Measurements from ENCODE around the gene TBL1XR1.

The TBL1XR1 gene

GRCh38 chr3:177106184-177106583 is 91.1 kb downstream of the TBL1XR1 start:
- no peak for DNase-seq

GRCh38 chr3:177105623-177106022 is 91.7 kb downstream of the TBL1XR1 start:
- DNase-seq: no peak

GRCh38 chr3:177104299-177104992 is 92.8 kb downstream of the TBL1XR1 start:
- DNase-seq: no peak

- no peak for DNase-seq
These were observed 94.7 kb downstream of the TBL1XR1 start for GRCh38 chr3:177102553-177102952.

- DNase-seq: no peak
These were observed 98.7 kb downstream of the TBL1XR1 start for GRCh38 chr3:177098551-177098950.

DNA sequence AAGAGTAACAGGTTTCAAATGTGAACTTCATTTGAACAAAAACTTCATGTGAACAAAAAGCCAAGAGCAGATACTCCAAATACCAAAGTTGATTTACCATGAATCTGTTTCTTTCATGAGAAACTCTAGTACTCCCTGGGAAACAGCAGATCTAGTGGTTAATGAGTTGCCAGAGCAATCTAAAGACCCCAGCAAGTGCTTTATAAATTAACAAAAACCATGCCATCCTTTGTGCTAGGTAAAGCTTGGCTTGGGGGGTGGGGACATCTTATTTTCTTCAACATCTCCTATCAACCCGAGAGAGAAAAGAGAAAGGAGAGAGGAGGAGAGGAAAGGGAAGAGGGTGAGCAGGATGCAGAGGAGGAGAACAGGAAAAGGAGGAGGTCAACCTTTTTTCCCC is 100.7 kb downstream of the TBL1XR1 start:
- no peak for DNase-seq

DNA sequence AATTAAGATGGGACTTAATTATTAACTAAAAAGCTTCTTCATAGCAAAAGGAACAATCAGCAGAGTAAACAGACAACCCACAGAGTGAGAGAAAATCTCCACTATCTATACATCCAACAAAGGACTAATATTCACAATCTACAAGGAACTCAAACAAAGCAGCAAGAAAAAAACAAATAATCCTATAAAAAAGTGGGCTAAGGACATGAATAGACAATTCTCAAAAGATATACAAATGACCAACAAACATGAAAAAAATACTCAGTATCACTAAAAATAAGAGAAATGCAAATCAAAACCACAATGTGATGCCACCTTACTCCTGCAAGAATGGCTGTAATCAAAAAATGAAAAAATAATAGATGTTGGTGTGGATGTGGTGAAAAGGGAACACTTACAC is 103.3 kb downstream of the TBL1XR1 start:
- no peak for DNase-seq

DNA sequence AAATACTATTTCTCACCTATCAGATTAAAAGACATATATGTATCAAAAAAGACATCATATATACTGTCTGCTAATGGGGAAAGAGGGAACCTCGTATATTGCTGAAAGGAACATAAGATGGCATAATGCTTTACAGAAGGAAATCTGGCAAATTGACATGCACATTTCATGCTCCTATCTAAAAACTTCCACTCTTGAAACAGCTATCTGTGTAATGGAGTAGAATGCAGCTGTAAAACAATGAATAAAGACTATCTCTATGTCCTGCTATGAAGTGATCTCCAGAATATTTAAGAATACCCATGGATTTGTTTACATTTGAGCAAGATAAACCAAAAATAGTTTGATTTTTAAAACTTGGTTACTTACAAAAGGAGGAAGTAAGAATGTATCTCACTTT is 107.4 kb downstream of the TBL1XR1 start:
- DNase-seq: no peak

DNA sequence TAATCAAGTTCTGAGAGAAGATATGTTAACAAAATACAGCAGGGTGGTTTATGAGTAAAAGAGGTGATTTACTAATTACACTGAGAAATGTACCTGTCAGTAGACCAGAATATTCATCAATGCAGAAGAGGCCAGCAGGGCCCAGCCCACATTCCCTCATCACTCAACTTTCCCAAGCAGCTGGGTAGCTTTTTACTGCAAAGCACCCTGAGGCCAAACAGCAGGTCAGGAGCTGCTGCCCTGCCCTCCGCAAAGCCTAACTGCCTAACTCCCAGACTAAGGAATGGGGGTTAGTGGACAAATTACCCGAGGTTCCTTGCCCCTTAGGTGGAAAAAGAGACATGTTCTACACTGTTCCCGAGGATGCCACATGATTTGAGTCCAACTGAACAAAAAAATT is 108.2 kb downstream of the TBL1XR1 start:
- DNase-seq: no peak

DNA sequence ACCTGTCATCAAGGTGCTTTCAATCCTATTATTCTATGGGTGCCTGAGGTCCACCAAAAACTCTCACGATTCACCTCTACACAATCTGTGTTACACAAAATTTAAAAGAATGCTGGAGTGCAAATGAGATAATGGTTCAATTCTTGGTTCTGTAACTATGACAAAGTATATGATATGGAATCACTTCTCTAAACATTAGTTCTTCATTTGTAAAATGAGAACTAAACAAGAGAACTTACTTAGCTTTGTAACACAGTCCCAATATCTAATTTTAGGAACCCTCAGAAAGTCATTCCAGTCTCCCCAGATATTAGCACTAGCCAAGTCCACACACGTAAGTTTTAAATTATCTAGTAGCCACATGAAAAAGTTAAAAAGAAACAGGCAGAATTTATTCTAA is 111.5 kb downstream of the TBL1XR1 start:
- DNase-seq: no peak

GRCh38 chr3:177084616-177085015 is 112.7 kb downstream of the TBL1XR1 start:
- DNase-seq: no peak

DNA sequence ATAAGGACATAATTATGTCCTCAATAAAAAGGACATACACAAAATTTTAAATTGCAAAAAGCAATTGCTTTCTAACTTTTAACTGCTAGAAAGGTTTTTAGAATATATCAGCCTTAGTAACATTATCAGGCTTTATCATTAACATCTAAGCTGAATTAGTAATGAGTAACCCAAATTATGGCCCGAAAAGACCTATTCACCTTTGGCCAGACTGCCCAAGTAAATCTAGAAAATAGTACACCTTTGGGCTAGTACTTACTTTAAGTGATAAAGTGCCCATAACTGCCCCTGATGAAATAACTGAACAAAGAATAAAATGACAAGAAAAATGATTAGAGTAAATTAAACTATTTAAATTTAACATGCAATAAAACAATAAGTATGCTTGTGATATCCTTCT is 117.2 kb downstream of the TBL1XR1 start:
- DNase-seq: no peak

DNA sequence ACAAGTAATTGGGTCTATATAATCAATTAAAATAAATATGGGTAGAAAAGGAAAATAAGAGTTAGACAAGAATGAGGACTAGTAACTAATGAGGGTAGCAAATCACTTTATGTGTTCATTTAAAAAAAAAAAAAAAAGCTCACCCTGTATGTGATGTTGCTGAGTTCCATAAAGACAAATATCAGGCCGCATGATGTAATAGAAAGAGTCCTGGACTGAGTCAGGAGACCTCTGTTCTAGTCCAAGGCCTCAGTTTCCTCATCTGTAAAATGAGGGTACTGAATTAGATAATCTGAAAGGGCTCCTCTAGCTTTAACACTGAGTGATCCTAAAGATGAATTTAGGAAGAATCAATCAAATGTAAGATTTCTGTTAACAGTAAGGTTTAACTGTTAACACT is 117.6 kb downstream of the TBL1XR1 start:
- DNase-seq: no peak

DNA sequence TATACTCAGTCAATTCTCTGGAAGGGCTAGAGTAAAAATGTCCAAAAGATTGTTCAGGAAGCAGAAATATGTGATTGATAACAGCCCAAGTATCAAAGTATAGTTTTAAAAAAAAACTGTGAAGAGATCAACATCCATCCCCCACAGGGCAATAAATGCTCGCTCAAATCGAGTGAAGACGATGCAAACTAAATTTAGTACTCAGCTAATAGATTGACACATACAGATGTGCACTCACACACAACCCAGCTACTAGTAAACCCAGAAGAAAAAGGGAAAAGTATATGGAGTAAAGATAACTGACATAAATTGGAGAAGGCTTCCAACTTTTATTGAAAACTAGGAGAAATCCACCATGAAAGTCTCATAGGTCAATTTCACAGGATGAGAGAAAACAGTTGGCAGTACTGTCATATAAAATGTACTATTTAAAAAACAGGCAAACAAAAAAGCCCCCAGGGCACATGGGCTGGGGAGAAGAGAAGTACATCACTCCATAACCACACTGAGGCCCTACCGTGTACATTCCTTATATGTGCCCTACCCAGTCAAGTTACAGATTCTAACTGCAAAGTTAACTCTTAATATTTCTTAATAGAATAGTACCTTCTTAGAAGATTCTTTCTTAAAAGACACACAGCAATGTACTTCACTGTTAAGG is 125.7 kb downstream of the TBL1XR1 start:
- no peak for DNase-seq

DNA sequence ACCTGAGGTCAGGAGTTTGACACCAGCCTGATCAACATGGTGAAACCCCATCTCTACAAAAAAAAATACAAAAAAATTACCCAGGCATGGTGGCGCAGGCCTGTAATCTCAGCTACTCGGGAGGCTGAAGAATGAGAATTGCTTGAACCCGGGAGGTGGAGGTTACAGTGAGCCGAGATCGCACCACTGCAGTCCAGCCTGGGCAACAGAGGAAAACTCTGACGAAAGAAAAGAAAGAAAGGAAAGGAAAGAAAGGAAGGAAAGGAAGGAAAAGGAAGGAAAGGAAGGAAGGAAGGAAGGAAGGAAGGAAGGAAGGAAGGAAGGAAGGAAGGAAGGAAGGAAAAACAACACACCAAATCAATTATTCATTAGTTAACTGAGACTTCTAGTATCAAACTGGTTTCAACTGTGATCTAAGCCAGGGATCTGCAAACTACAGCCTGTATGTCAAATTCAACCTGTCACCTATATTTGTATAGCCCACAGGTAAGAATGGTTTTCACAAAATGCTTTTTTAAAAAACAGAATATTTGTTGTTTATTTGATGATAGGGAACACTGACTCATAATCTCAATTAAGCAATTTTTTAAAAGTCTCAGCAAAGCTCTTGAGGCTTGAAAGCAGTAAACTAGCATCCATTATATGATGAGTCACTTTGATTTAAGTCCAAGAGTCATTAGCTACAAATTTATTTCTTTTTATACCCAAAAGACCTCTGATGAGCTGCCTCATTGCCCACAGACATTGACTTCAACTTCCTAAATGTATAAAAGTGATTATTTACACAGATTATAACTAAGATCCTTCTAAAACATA is 127.6 kb downstream of the TBL1XR1 start:
- DNase-seq: no peak

- no peak for DNase-seq
These were observed 128.3 kb downstream of the TBL1XR1 start for GRCh38 chr3:177068967-177069366.

- DNase-seq: no peak
These were observed 131.2 kb downstream of the TBL1XR1 start for GRCh38 chr3:177066068-177066467.

DNA sequence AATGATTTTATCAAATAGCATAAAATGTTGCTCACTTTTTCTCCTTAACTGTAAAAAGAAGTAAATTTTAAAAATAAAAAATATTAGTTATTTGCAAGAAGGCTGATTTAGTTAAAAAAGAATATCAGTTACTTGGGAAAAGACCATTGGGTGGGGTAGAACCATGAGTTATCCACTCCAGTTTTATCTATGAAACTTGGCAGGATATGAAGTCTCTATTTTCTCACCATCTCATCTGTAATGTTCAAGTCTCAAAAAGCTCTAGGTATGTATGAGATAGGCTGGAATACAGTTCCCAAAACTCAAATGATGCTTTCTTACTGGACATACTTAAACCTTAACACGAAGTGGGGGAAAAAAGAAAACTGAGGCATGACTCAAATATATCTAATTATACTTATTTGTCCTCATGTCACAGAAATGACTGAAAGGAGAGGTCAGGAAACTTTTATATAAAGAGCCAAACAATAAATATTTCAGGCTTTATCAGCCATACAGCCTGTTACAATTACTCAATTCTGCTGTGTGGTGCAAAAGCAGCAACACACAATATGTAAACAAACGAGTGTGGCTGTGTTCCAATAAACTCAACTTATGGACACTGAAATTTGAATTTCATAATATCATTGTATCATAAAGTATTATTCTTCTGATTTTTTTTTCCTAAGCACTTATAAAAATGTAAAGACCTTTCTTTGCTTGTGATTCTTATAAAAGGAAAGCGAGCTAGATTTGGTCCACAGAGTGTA is 131.8 kb downstream of the TBL1XR1 start:
- no peak for DNase-seq

DNA sequence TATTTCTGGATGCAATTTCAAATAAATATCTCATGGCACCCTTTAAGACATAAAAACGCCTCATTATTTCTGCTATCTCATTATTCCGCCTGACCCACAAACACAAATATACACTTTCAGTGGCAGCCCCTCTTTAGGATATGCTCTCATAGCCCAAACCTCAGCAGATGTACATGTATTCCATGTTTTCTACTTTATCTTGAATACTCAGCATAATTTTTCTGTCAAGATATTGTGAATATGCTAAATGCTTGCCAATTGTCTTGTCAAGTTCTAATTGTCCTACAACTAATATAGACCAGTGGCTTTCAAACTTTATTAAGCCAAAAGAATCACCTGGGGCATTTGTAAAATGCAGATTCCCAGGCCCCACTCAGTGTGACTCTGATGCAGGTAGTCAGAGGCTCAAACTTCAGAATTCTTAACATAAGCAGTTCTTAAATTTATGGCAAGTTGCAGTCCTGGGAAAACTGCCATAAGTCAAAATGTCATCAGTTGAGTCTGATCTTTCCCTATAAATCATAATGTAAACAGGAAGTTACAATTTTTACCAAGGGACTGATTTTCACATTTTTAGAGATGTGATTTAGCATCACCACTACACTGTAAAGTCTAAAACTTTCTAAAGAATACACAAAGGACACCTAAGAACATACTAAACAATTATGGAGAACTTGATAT is 135.1 kb downstream of the TBL1XR1 start:
- DNase-seq: no peak

GRCh38 chr3:177061369-177061768 is 135.9 kb downstream of the TBL1XR1 start:
- no peak for DNase-seq

DNA sequence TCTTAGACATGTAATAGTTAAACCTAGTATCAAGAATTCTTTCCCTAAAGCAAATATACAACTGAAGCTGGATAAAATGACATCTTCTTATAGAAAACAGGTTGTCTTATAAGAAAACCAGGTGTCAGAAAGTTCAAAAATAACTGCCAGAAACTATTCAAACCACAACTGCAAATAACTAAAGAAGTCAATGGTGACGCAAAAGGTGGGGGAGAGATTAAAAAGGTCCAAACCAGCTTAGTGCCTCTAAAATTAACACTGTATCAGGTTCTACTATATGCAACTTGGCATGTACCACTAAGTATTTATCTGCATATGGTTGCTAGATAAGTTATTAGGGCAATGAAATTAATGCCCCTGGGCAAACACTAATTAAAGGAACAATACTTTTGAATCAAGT is 136.8 kb downstream of the TBL1XR1 start:
- DNase-seq: no peak

- DNase-seq: no peak
These were observed 138.6 kb downstream of the TBL1XR1 start for GRCh38 chr3:177058648-177059047.

DNA sequence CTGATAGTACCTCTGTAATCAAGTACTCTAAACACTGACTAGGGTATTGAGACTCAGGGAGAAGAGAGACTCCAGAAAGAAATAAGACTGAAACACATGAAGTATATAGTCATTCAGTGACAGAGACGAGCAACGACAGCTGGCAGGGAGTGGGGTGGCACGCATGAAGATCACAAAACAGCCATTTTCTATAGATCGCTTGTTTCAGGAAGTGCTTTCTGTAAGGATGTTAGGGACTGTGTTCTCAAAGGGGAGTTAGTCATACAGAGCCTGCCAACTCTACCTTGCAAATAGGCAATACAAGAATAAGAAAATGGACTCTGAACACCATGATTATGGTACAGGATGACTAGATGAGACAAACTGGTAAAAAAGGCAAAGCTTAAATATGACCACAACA is 139.5 kb downstream of the TBL1XR1 start:
- no peak for DNase-seq

Data from NCI-H187 treated with DMSO at 0.1 percent for 48 hours (cell line).